ENCODE results near the gene LIPT2.

LIPT2 gene

DNA sequence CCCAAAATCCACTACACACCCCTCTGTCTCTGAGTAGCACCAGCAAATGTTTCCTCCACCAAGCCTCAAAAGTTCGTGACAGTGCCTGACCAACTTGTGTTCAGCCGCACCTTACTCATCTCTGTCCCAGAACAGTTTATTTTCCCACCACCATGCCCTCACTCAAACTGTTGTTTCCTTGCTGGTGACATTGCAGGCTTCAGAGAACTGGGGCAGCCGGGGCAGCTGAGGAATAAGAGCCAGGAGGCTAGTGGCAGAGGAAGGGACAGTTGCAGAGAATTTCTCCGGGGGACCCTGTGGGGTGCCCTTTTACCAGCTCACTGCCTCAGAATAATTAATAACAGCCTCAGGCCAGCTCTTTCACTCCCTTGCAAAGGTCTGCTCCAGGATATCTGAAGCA, 25.5 kb downstream of the LIPT2 start:
- no peaks in the 10 kb centered on the region for H3K9me3 ChIP-seq (ENCODE audit: control insufficient read depth, insufficient read depth, low read length)
- no peaks in the 10 kb centered on the region for H3K79me2 ChIP-seq (ENCODE audit: control insufficient read depth, low read length)
- no peak overlapping the region for H3K27ac ChIP-seq (ENCODE audit: low read depth, low read length)
- no peaks in the 10 kb centered on the region for H4K20me1 ChIP-seq (ENCODE audit: control insufficient read depth, insufficient read depth, low read depth, low read length)
- H3F3A ChIP-seq (ENCODE audit: control insufficient read depth, insufficient read depth), result no peaks in the 10 kb centered on the region
- peaks cover 15% of the 10 kb centered on the region; the same call in 1 of the 2 replicates for H3K27me3 ChIP-seq (ENCODE audit: control insufficient read depth, low read length)
- no peak overlapping the region for H3K4me3 ChIP-seq (ENCODE audit: low read length)
- no peaks in the 10 kb centered on the region for H3K9me2 ChIP-seq (replicated peaks; ENCODE audit: control insufficient read depth, low read length)
- no peaks in the 10 kb centered on the region for H3K36me3 ChIP-seq (ENCODE audit: control insufficient read depth, low read length)
- TF ChIP-seq EZH2phosphoT487 (IDR thresholded peaks at IDR 0.05; ENCODE audit: borderline replicate concordance, low read length), result no peak
- TF ChIP-seq, protein P1, sequence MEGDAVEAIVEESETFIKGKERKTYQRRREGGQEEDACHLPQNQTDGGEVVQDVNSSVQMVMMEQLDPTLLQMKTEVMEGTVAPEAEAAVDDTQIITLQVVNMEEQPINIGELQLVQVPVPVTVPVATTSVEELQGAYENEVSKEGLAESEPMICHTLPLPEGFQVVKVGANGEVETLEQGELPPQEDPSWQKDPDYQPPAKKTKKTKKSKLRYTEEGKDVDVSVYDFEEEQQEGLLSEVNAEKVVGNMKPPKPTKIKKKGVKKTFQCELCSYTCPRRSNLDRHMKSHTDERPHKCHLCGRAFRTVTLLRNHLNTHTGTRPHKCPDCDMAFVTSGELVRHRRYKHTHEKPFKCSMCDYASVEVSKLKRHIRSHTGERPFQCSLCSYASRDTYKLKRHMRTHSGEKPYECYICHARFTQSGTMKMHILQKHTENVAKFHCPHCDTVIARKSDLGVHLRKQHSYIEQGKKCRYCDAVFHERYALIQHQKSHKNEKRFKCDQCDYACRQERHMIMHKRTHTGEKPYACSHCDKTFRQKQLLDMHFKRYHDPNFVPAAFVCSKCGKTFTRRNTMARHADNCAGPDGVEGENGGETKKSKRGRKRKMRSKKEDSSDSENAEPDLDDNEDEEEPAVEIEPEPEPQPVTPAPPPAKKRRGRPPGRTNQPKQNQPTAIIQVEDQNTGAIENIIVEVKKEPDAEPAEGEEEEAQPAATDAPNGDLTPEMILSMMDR (IDR thresholded peaks at IDR 0.05; ENCODE audit: low read depth, low read length, poor library complexity, severe bottlenecking), result no peak
- no peak overlapping the region for H3K4me2 ChIP-seq (ENCODE audit: low read length)
- no peaks in the 10 kb centered on the region for H3K4me1 ChIP-seq (ENCODE audit: control insufficient read depth, low read length)

DNA sequence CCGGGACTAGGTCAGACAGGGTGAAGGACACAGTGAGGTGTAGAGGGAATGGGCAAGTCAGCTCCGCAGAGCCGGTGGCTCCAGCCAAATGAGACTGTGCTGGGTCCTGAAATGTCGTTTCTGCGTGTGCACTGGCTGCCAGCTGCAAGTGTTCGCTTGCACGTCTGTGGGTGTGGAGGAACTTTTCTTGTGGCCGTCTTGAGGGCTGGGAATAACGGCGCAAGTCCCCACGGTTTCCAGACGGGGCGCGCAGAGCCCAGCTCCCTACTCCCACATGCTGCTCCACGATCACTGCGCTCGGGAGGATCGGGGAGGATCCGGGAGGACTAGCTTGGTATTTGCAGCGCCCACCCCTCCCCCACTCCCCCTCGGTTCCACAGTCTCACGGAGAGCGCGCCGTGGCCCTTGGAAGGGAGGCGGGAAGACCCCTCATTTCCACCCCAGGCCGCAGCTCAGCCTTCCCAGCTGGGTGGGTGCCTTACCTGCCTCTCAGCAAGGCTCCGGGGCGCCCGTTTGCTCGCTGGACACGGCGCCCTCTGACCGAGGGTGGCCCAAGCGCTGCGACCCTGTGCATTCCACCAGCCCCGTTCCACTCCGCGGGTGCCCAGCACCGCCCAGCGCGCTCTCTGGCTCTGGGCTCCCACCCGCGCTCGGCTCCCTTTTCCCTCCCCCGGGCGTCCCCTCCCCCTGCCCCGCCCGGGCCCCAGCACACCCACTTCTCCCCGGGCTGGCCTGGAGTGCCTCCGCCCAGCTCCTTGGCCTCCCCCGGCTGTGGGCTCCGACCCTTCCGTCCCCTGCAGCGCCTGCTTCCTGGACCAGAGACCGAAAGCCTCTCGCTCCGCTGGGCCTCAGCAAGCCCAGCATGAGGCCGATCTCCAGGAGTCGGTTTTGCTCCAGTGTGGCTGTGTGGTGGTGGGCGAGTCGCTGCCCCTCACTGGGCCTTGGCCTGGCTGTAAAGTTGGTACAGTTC, 26.3 kb downstream of the LIPT2 start, which contains the start of gene KCNE3:
Gene KCNE3 (minus strand): TSS at position 634 of the 970 bp plus-strand sequence. CDS start 9,986 bp downstream, outside the sequence.
- Histone ChIP-seq H3K27ac (ENCODE audit: low read depth, low read length) (no peak within 1 kb of the TSS), H3K27me3 (ENCODE audit: control insufficient read depth, low read length) (peaks cover 15% of the 10 kb centered on the region; the same call in 1 of the 2 replicates), H3K4me1 (ENCODE audit: control insufficient read depth, low read length) (no peaks in the 10 kb centered on the region), H4K20me1 (ENCODE audit: control insufficient read depth, insufficient read depth, low read depth, low read length) (no peaks in the 10 kb centered on the region), H3K9me2 (replicated peaks; ENCODE audit: control insufficient read depth, low read length) (no peaks in the 10 kb centered on the region), H3F3A (ENCODE audit: control insufficient read depth, insufficient read depth) (no peaks in the 10 kb centered on the region), H3K4me3 (ENCODE audit: low read length) (no peak within 1 kb of the TSS), H3K4me2 (ENCODE audit: low read length) (no peak within 1 kb of the TSS), H3K79me2 (ENCODE audit: control insufficient read depth, low read length) (no peaks in the 10 kb centered on the region), H3K9me3 (ENCODE audit: control insufficient read depth, insufficient read depth, low read length) (no peaks in the 10 kb centered on the region), H3K36me3 (ENCODE audit: control insufficient read depth, low read length) (no peaks in the 10 kb centered on the region)
- TF ChIP-seq EZH2phosphoT487 (IDR thresholded peaks at IDR 0.05; ENCODE audit: borderline replicate concordance, low read length), result no peak
- TF ChIP-seq, protein P1 (IDR thresholded peaks at IDR 0.05; ENCODE audit: low read depth, low read length, poor library complexity, severe bottlenecking), result no peak

DNA sequence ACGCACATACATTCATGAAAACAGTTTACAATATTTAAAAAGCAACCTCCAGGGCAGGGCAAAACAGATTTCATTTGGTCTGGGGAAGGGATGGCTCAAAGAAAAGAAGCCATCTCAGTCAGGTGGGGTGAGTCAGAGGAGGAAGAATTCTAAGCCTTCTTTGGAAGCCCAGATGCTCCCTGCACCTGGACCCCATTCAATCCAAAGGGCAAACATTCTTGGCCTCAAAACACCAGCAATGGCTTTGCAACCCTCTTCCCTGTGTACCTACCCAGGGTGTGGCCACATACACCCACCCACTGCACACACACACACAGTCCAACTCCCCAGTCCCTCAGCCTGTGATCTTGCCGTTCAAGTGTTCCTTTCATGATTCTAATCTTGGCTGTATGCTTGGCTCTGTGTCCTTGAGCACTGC, 28.2 kb downstream of the LIPT2 start:
- Histone ChIP-seq H3K4me2 (ENCODE audit: low read length) (no peak overlapping the region), H3K9me3 (ENCODE audit: control insufficient read depth, insufficient read depth, low read length) (no peaks in the 10 kb centered on the region), H3K4me1 (ENCODE audit: control insufficient read depth, low read length) (no peaks in the 10 kb centered on the region)

More for the DNA sequence above, 28.2 kb downstream of the LIPT2 start:
- Histone ChIP-seq H3K4me3 (ENCODE audit: low read length) (no peak overlapping the region), H4K20me1 (ENCODE audit: control insufficient read depth, insufficient read depth, low read depth, low read length) (no peaks in the 10 kb centered on the region), H3K36me3 (ENCODE audit: control insufficient read depth, low read length) (no peaks in the 10 kb centered on the region), H3F3A (ENCODE audit: control insufficient read depth, insufficient read depth) (no peaks in the 10 kb centered on the region), H3K27me3 (ENCODE audit: control insufficient read depth, low read length) (peaks cover 13% of the 10 kb centered on the region; the same call in 1 of the 2 replicates), H3K27ac (ENCODE audit: low read depth, low read length) (no peak overlapping the region), H3K9me2 (replicated peaks; ENCODE audit: control insufficient read depth, low read length) (no peaks in the 10 kb centered on the region), H3K79me2 (ENCODE audit: control insufficient read depth, low read length) (no peaks in the 10 kb centered on the region)
- TF ChIP-seq, protein P1 (IDR thresholded peaks at IDR 0.05; ENCODE audit: low read depth, low read length, poor library complexity, severe bottlenecking), result no peak
- no peak for TF ChIP-seq EZH2phosphoT487 (IDR thresholded peaks at IDR 0.05; ENCODE audit: borderline replicate concordance, low read length)
